HG03457 (cell line): ENCODE data around the gene ARHGAP15.

ENCODE experiments used
- ATAC-seq: cut with Tn5 transposase; IDR thresholded peaks from one replicate; pipeline ENCODE4 v1.9.1; 2021; ENCODE audit warnings: moderate number of reproducible peaks; ENCODE audit not compliant: unreplicated experiment

The ARHGAP15 gene

GRCh38 chr2:143475041-143475776, 346.0 kb downstream of the ARHGAP15 start:
- no peak for ATAC-seq

- no peak for ATAC-seq
Observed at GRCh38 chr2:143476336-143477087, 347.3 kb downstream of the ARHGAP15 start.

GRCh38 chr2:143477714-143478443, 348.7 kb downstream of the ARHGAP15 start:
- ATAC-seq: peak; percentile 74

- ATAC-seq: no peak
Observed at GRCh38 chr2:143480086-143480485, 350.9 kb downstream of the ARHGAP15 start.

GRCh38 chr2:143480601-143481236, 351.5 kb downstream of the ARHGAP15 start:
- ATAC-seq: no peak

GRCh38 chr2:143481237-143481623, 352.0 kb downstream of the ARHGAP15 start:
- no peak for ATAC-seq

- no peak for ATAC-seq
Observed at GRCh38 chr2:143481733-143482132, 352.5 kb downstream of the ARHGAP15 start.

GRCh38 chr2:143482316-143482715, 353.1 kb downstream of the ARHGAP15 start:
- ATAC-seq: no peak

GRCh38 chr2:143482771-143483170, 353.6 kb downstream of the ARHGAP15 start:
- no peak for ATAC-seq

- ATAC-seq: no peak
Observed at GRCh38 chr2:143486976-143487375, 357.8 kb downstream of the ARHGAP15 start.

GRCh38 chr2:143489145-143489544, 359.9 kb downstream of the ARHGAP15 start:
- ATAC-seq: no peak

GRCh38 chr2:143491131-143491530, 361.9 kb downstream of the ARHGAP15 start:
- ATAC-seq: no peak

- ATAC-seq: no peak
Observed at GRCh38 chr2:143493339-143493738, 364.1 kb downstream of the ARHGAP15 start.

GRCh38 chr2:143497726-143498125, 368.5 kb downstream of the ARHGAP15 start:
- no peak for ATAC-seq

GRCh38 chr2:143498496-143498895, 369.3 kb downstream of the ARHGAP15 start:
- ATAC-seq: no peak

- ATAC-seq: no peak
Observed at GRCh38 chr2:143499061-143499460, 369.8 kb downstream of the ARHGAP15 start.

- ATAC-seq: no peak
Observed at GRCh38 chr2:143501106-143501676, 372.0 kb downstream of the ARHGAP15 start.

GRCh38 chr2:143503280-143503679, 374.1 kb downstream of the ARHGAP15 start:
- ATAC-seq: no peak

- ATAC-seq: no peak
Observed at GRCh38 chr2:143504397-143504796, 375.2 kb downstream of the ARHGAP15 start.

GRCh38 chr2:143505542-143505941, 376.3 kb downstream of the ARHGAP15 start:
- no peak for ATAC-seq

GRCh38 chr2:143513081-143513480, 383.9 kb downstream of the ARHGAP15 start:
- no peak for ATAC-seq
